Epithelial cell of proximal tubule (primary cell): Measurements from ENCODE around the gene PIANP. TPM values are rescaled to one million over a fixed set of nuclear protein-coding genes. Genes with fewer than 3 reads are reported as not detected.

Source experiments
- DNase-seq: peaks from one replicate; pipeline ENCODE4 v3.0.0-alpha.2; 2011; ENCODE audit warnings: low read depth
- H3K4me3 ChIP-seq: 2 replicates; pipeline ENCODE4 v1.5.1; 2011; ENCODE audit warnings: low read depth, mild to moderate bottlenecking, low read length
- CTCF ChIP-seq: conservative IDR thresholded peaks from 2 replicates; pipeline ENCODE4 v1.5.1; 2012; ENCODE audit warnings: low read depth, mild to moderate bottlenecking, low read length
- total RNA-seq: library from RNA; depleted of rRNA; stranded (reverse); fragments of >200 nt; gene quantifications from 2 replicates; pipeline ENCODE4 v1.2.3, GENCODE V29; 2015

The PIANP gene
- total RNA-seq, 1 donor from 2014 or later, result 0.06 TPM

GRCh38 chr12:6735448-6736191, 35.0 kb upstream of the PIANP start:
- peak; percentile 83 for TF ChIP-seq CTCF
- H3K4me3 ChIP-seq, result no peak overlapping the region
- DNase-seq, result no peak

GRCh38 chr12:6734506-6735387, 34.1 kb upstream of the PIANP start:
- DNase-seq, result no peak
- H3K4me3 ChIP-seq, result no peak overlapping the region
- no peak for TF ChIP-seq CTCF

- no peak for TF ChIP-seq CTCF
- no peak for DNase-seq
- no peak overlapping the region for H3K4me3 ChIP-seq
Observed at GRCh38 chr12:6730169-6730568, 29.6 kb upstream of the PIANP start.

GRCh38 chr12:6729186-6729585, 28.6 kb upstream of the PIANP start:
- H3K4me3 ChIP-seq, result no peak overlapping the region
- DNase-seq, result no peak
- no peak for TF ChIP-seq CTCF

- TF ChIP-seq CTCF, result no peak
- H3K4me3 ChIP-seq, result no peak overlapping the region
- DNase-seq, result no peak
Observed at GRCh38 chr12:6725350-6725749, 24.7 kb upstream of the PIANP start.

GRCh38 chr12:6724409-6724797, 23.8 kb upstream of the PIANP start:
- H3K4me3 ChIP-seq, result peak overlapping the region; percentile 71
- no peak for DNase-seq
- no peak for TF ChIP-seq CTCF
